ENCODE data around the gene ZNF805. TPM values are rescaled to one million over a fixed set of nuclear protein-coding genes. Genes with fewer than 3 reads are reported as not detected.
"Not testable (repeated sequence)": the region's sequence is repeated elsewhere in the genome, so short reads cannot be mapped to it uniquely, and the experiment has no call there.

The ZNF805 gene
- polyA plus RNA-seq, 4 donors = 0.54 to 4.3 (median 1.3) TPM

- peaks cover 0 to 48% (median 31%) of the 10 kb centered on the region in 3 donors for H3K36me3 ChIP-seq (ENCODE audit: control insufficient read depth in 3 of 3, insufficient read depth in 2 of 3, low read depth in 1 of 3, low read length in 3 of 3)
- no peaks in the 10 kb centered on the region for H3K9me3 ChIP-seq (ENCODE audit: control insufficient read depth in 2 of 2, insufficient read depth in 1 of 2, low read depth in 1 of 2, low read length in 1 of 2)
- H3K27ac ChIP-seq (ENCODE audit: low read depth in 1 of 3, low read length in 2 of 3) = peak overlapping the region in 1 of 3 donors; percentile 42
- peaks cover 0 to 11% (median 6%) of the 10 kb centered on the region in 3 donors for H3K4me1 ChIP-seq (ENCODE audit: control insufficient read depth in 3 of 3, insufficient read depth in 2 of 3, low read depth in 1 of 3, low read length in 2 of 3)
- FAIRE-seq = no peak
- 83 to 87% (median 83%) methylated on average over 6 of the region's 6 CpGs for WGBS, 3 donors
- no peaks in the 10 kb centered on the region for H3K27me3 ChIP-seq (ENCODE audit: control insufficient read depth in 3 of 3, insufficient read depth in 3 of 3, low read length in 3 of 3)
- H3K4me3 ChIP-seq (ENCODE audit: low read depth in 1 of 3, low read length in 3 of 3) = no peak overlapping the region
- DNase-seq = peak in 1 of 2 donors; percentile 36
These were observed 5.5 kb downstream of the ZNF805 start for GRCh38 chr19:57245959-57246358.

GRCh38 chr19:57248646-57249045 lies 8.2 kb downstream of the ZNF805 start:
- DNase-seq = no peak
- H3K27me3 ChIP-seq (ENCODE audit: control insufficient read depth in 3 of 3, insufficient read depth in 3 of 3, low read length in 3 of 3) = no peaks in the 10 kb centered on the region
- 82 to 98% (median 90%) methylated on average over 6 of the region's 6 CpGs for WGBS, 3 donors
- no peaks in the 10 kb centered on the region for H3K4me1 ChIP-seq (ENCODE audit: control insufficient read depth in 3 of 3, insufficient read depth in 2 of 3, low read depth in 1 of 3, low read length in 2 of 3)
- no peak for FAIRE-seq
- H3K4me3 ChIP-seq (ENCODE audit: low read depth in 1 of 3, low read length in 3 of 3) = no peak overlapping the region
- H3K9me3 ChIP-seq (ENCODE audit: control insufficient read depth in 2 of 2, insufficient read depth in 1 of 2, low read depth in 1 of 2, low read length in 1 of 2) = peaks cover 0 to 3% of the 10 kb centered on the region in 2 donors
- no peak overlapping the region for H3K27ac ChIP-seq (ENCODE audit: low read depth in 1 of 3, low read length in 2 of 3)
- peaks cover 8 to 55% (median 49%) of the 10 kb centered on the region in 3 donors for H3K36me3 ChIP-seq (ENCODE audit: control insufficient read depth in 3 of 3, insufficient read depth in 2 of 3, low read depth in 1 of 3, low read length in 3 of 3)

GRCh38 chr19:57249329-57249728 lies 8.9 kb downstream of the ZNF805 start:
- Histone ChIP-seq H3K27me3 (ENCODE audit: control insufficient read depth in 3 of 3, insufficient read depth in 3 of 3, low read length in 3 of 3) (no peaks in the 10 kb centered on the region), H3K9me3 (ENCODE audit: control insufficient read depth in 2 of 2, insufficient read depth in 1 of 2, low read depth in 1 of 2, low read length in 1 of 2) (peaks cover 0 to 5% of the 10 kb centered on the region in 2 donors), H3K36me3 (ENCODE audit: control insufficient read depth in 3 of 3, insufficient read depth in 2 of 3, low read depth in 1 of 3, low read length in 3 of 3) (peaks cover 13 to 55% (median 55%) of the 10 kb centered on the region in 3 donors), H3K27ac (ENCODE audit: low read depth in 1 of 3, low read length in 2 of 3) (no peak overlapping the region), H3K4me3 (ENCODE audit: low read depth in 1 of 3, low read length in 3 of 3) (no peak overlapping the region), H3K4me1 (ENCODE audit: control insufficient read depth in 3 of 3, insufficient read depth in 2 of 3, low read depth in 1 of 3, low read length in 2 of 3) (no peaks in the 10 kb centered on the region)
- no peak for DNase-seq
- WGBS, 3 donors = 52 to 90% (median 79%) methylated on average over 1 of the region's 1 CpG
- FAIRE-seq = no peak

GRCh38 chr19:57253767-57254166 lies 13.3 kb downstream of the ZNF805 start:
- not testable (repeated sequence) for H3K9me3 ChIP-seq (ENCODE audit: control insufficient read depth in 2 of 2, insufficient read depth in 1 of 2, low read depth in 1 of 2, low read length in 1 of 2); H3K27me3 ChIP-seq (ENCODE audit: control insufficient read depth in 3 of 3, insufficient read depth in 3 of 3, low read length in 3 of 3); H3K27ac ChIP-seq (ENCODE audit: low read depth in 1 of 3, low read length in 2 of 3); H3K4me3 ChIP-seq (ENCODE audit: low read depth in 1 of 3, low read length in 3 of 3); H3K4me1 ChIP-seq (ENCODE audit: control insufficient read depth in 3 of 3, insufficient read depth in 2 of 3, low read depth in 1 of 3, low read length in 2 of 3); DNase-seq; FAIRE-seq
- peaks cover 15 to 38% (median 24%) of the 10 kb centered on the region in 3 donors for H3K36me3 ChIP-seq (ENCODE audit: control insufficient read depth in 3 of 3, insufficient read depth in 2 of 3, low read depth in 1 of 3, low read length in 3 of 3)
- WGBS, 3 donors = 91 to 97% (median 93%) methylated on average over 11 of the region's 11 CpGs

GRCh38 chr19:57262044-57262443 lies 21.6 kb downstream of the ZNF805 start:
- no peaks in the 10 kb centered on the region for H3K9me3 ChIP-seq (ENCODE audit: control insufficient read depth in 2 of 2, insufficient read depth in 1 of 2, low read depth in 1 of 2, low read length in 1 of 2)
- WGBS, 3 donors = 90 to 96% (median 93%) methylated on average over 3 of the region's 3 CpGs
- FAIRE-seq (no peak), DNase-seq (no peak)
- H3K4me1 ChIP-seq (ENCODE audit: control insufficient read depth in 3 of 3, insufficient read depth in 2 of 3, low read depth in 1 of 3, low read length in 2 of 3) = no peaks in the 10 kb centered on the region
- no peak overlapping the region for H3K27ac ChIP-seq (ENCODE audit: low read depth in 1 of 3, low read length in 2 of 3)
- no peak overlapping the region for H3K4me3 ChIP-seq (ENCODE audit: low read depth in 1 of 3, low read length in 3 of 3)
- no peaks in the 10 kb centered on the region for H3K27me3 ChIP-seq (ENCODE audit: control insufficient read depth in 3 of 3, insufficient read depth in 3 of 3, low read length in 3 of 3)
- H3K36me3 ChIP-seq (ENCODE audit: control insufficient read depth in 3 of 3, insufficient read depth in 2 of 3, low read depth in 1 of 3, low read length in 3 of 3) = peaks cover 0 to 11% (median 0%) of the 10 kb centered on the region in 3 donors

GRCh38 chr19:57263244-57263741 lies 22.9 kb downstream of the ZNF805 start:
- Histone ChIP-seq H3K4me1 (ENCODE audit: control insufficient read depth in 3 of 3, insufficient read depth in 2 of 3, low read depth in 1 of 3, low read length in 2 of 3) (no peaks in the 10 kb centered on the region), H3K27me3 (ENCODE audit: control insufficient read depth in 3 of 3, insufficient read depth in 3 of 3, low read length in 3 of 3) (no peaks in the 10 kb centered on the region), H3K4me3 (ENCODE audit: low read depth in 1 of 3, low read length in 3 of 3) (no peak overlapping the region), H3K9me3 (ENCODE audit: control insufficient read depth in 2 of 2, insufficient read depth in 1 of 2, low read depth in 1 of 2, low read length in 1 of 2) (no peaks in the 10 kb centered on the region), H3K36me3 (ENCODE audit: control insufficient read depth in 3 of 3, insufficient read depth in 2 of 3, low read depth in 1 of 3, low read length in 3 of 3) (peaks cover 0 to 11% (median 0%) of the 10 kb centered on the region in 3 donors), H3K27ac (ENCODE audit: low read depth in 1 of 3, low read length in 2 of 3) (no peak overlapping the region)
- DNase-seq = no peak
- 88 to 98% (median 89%) methylated on average over 1 of the region's 1 CpG for WGBS, 3 donors
- no peak for FAIRE-seq

- Histone ChIP-seq H3K4me1 (ENCODE audit: control insufficient read depth in 3 of 3, insufficient read depth in 2 of 3, low read depth in 1 of 3, low read length in 2 of 3) (no peaks in the 10 kb centered on the region), H3K9me3 (ENCODE audit: control insufficient read depth in 2 of 2, insufficient read depth in 1 of 2, low read depth in 1 of 2, low read length in 1 of 2) (no peaks in the 10 kb centered on the region), H3K4me3 (ENCODE audit: low read depth in 1 of 3, low read length in 3 of 3) (no peak overlapping the region), H3K27ac (ENCODE audit: low read depth in 1 of 3, low read length in 2 of 3) (no peak overlapping the region), H3K27me3 (ENCODE audit: control insufficient read depth in 3 of 3, insufficient read depth in 3 of 3, low read length in 3 of 3) (no peaks in the 10 kb centered on the region), H3K36me3 (ENCODE audit: control insufficient read depth in 3 of 3, insufficient read depth in 2 of 3, low read depth in 1 of 3, low read length in 3 of 3) (peaks cover 0 to 3% (median 0%) of the 10 kb centered on the region in 3 donors)
- WGBS, 3 donors = 77 to 81% (median 80%) methylated on average over 3 of the region's 3 CpGs
- FAIRE-seq (no peak), DNase-seq (peak in 1 of 2 donors; percentile 17)
These were observed 26.9 kb downstream of the ZNF805 start for GRCh38 chr19:57267291-57267690.

- DNase-seq (no peak), FAIRE-seq (no peak)
- WGBS, 3 donors = 72 to 88% (median 86%) methylated on average over 4 of the region's 4 CpGs
- Histone ChIP-seq H3K4me1 (ENCODE audit: control insufficient read depth in 3 of 3, insufficient read depth in 2 of 3, low read depth in 1 of 3, low read length in 2 of 3) (no peaks in the 10 kb centered on the region), H3K36me3 (ENCODE audit: control insufficient read depth in 3 of 3, insufficient read depth in 2 of 3, low read depth in 1 of 3, low read length in 3 of 3) (peaks cover 0 to 7% (median 0%) of the 10 kb centered on the region in 3 donors), H3K27ac (ENCODE audit: low read depth in 1 of 3, low read length in 2 of 3) (peak overlapping the region in 1 of 3 donors; percentile 17), H3K4me3 (ENCODE audit: low read depth in 1 of 3, low read length in 3 of 3) (no peak overlapping the region), H3K27me3 (ENCODE audit: control insufficient read depth in 3 of 3, insufficient read depth in 3 of 3, low read length in 3 of 3) (no peaks in the 10 kb centered on the region), H3K9me3 (ENCODE audit: control insufficient read depth in 2 of 2, insufficient read depth in 1 of 2, low read depth in 1 of 2, low read length in 1 of 2) (no peaks in the 10 kb centered on the region)
These were observed 29.3 kb downstream of the ZNF805 start for GRCh38 chr19:57269515-57270250.
